ENCODE measurements around the gene HSPB2. TPM values are rescaled to one million over a fixed set of nuclear protein-coding genes. Genes with fewer than 3 reads are reported as not detected.
"Not testable (repeated sequence)": the region's sequence is repeated elsewhere in the genome, so short reads cannot be mapped to it uniquely, and the experiment has no call there.

The HSPB2 gene
- total RNA-seq, 1 donor from 2014 or later: not detected

DNA sequence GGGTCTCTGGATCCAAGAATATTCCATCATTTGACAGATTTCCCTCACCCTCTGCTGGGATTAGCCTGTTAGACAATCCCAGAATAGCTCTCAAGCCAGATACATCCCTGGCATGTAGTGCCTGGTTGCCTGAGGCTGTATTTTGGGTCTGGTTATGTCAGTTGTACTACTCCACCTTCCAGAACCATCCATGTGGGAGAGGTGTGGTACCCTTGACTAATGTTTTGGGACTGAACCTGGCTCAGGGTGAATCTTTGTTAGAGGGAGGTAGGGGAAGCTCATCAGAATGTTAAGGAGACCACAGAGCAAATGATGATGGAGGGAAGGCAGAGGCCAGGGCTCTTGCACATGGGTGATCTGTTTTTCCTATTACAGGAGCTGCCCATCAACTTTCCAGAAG, 11.4 kb downstream of the HSPB2 start:
- no peaks in the 10 kb centered on the region for H3K9me3 Mint-ChIP-seq (ENCODE audit: unreplicated experiment)
- H3K27ac Mint-ChIP-seq (ENCODE audit: unreplicated experiment): peak overlapping the region; percentile 93
- no peak for TF ChIP-seq CTCF (IDR thresholded peaks at IDR 0.05)
- no peak for DNase-seq (ENCODE audit: extremely low spot score, unreplicated experiment)
- H3K4me1 Mint-ChIP-seq (ENCODE audit: unreplicated experiment): peaks cover 40% of the 10 kb centered on the region
- H3K36me3 Mint-ChIP-seq (ENCODE audit: unreplicated experiment): no peaks in the 10 kb centered on the region
- H3K27me3 Mint-ChIP-seq (ENCODE audit: unreplicated experiment): no peaks in the 10 kb centered on the region
- no peak overlapping the region for H3K4me3 Mint-ChIP-seq (ENCODE audit: unreplicated experiment)

DNA sequence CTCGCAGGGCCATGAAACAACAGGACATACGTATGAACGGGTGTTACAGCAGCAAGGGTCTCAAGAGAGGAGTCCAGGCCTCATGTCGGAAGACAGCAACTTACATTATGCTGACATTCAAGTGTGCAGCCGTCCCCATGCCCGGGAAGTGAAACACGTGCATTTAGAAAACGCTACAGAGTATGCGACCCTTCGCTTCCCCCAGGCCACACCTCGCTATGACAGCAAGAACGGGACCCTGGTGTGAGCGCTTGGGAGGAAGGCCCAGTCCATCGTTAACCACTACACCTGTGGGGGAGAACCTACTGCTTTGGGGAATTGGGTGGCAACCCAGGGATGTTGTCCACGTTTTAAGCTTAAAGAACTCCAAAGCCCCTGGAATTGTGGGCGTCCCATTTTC, 13.4 kb downstream of the HSPB2 start:
- peaks cover 37% of the 10 kb centered on the region for H3K4me1 Mint-ChIP-seq (ENCODE audit: unreplicated experiment)
- peak overlapping the region; percentile 22 for H3K4me3 Mint-ChIP-seq (ENCODE audit: unreplicated experiment)
- no peak for DNase-seq (ENCODE audit: extremely low spot score, unreplicated experiment)
- peak overlapping the region; percentile 93 for H3K27ac Mint-ChIP-seq (ENCODE audit: unreplicated experiment)
- no peaks in the 10 kb centered on the region for H3K9me3 Mint-ChIP-seq (ENCODE audit: unreplicated experiment)
- H3K36me3 Mint-ChIP-seq (ENCODE audit: unreplicated experiment): no peaks in the 10 kb centered on the region
- H3K27me3 Mint-ChIP-seq (ENCODE audit: unreplicated experiment): no peaks in the 10 kb centered on the region
- no peak for TF ChIP-seq CTCF (IDR thresholded peaks at IDR 0.05)

DNA sequence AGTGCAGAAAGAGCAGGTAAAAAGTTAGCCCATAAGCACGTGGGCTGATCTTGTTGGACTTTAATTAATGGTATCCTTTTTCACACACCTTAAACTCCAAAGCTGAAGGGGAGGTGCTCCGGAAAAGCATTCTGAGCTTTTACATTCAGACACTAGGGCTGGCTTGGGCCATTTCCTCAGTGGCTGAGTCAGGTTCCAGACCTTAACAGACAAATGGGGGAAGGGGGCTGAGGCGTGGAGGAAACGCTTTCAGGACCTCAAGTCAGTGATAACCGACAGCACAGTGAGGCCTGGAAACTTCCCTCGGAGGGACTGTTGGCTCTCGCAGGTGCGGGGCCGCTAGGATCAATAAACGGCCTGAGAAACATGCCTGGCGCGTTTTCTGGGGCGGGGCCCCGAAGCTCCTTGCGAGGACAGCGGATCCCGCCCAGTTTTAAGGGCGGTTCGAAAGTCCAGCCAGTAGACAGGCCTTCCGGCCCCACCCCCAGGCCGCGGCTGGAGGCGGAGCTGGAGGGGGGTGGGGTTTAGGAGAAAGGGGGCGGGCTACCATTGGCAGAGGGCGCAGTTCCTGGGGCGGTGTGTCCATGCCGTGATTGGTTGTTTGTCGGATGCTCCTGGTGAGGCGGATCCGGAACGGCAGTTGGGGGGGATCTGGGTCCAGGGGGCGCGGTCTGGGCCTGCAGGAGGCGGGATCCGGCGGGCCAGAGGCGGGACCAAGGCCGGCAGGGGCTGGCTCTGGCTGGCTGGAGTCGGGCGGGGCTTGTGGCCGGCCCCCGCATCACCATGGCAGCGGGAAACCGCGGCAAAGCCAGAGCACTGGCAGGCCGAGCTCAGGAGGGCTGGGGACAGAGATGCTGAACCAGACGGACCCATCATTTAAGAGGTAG, 14.2 kb downstream of the HSPB2 start:
- H3K27me3 Mint-ChIP-seq (ENCODE audit: unreplicated experiment): no peaks in the 10 kb centered on the region
- peak; percentile 16 for TF ChIP-seq CTCF (IDR thresholded peaks at IDR 0.05)
- H3K27ac Mint-ChIP-seq (ENCODE audit: unreplicated experiment): peak overlapping the region; percentile 93
- H3K9me3 Mint-ChIP-seq (ENCODE audit: unreplicated experiment): no peaks in the 10 kb centered on the region
- H3K4me3 Mint-ChIP-seq (ENCODE audit: unreplicated experiment): peak overlapping the region; percentile 77
- H3K36me3 Mint-ChIP-seq (ENCODE audit: unreplicated experiment): no peaks in the 10 kb centered on the region
- peak; percentile 99 for DNase-seq (ENCODE audit: extremely low spot score, unreplicated experiment)
- peaks cover 34% of the 10 kb centered on the region for H3K4me1 Mint-ChIP-seq (ENCODE audit: unreplicated experiment)

- peaks cover 14% of the 10 kb centered on the region for H3K4me1 Mint-ChIP-seq (ENCODE audit: unreplicated experiment)
- no peaks in the 10 kb centered on the region for H3K27me3 Mint-ChIP-seq (ENCODE audit: unreplicated experiment)
- H3K27ac Mint-ChIP-seq (ENCODE audit: unreplicated experiment): no peak overlapping the region
- H3K9me3 Mint-ChIP-seq (ENCODE audit: unreplicated experiment): no peaks in the 10 kb centered on the region
- DNase-seq (ENCODE audit: extremely low spot score, unreplicated experiment): no peak
- no peaks in the 10 kb centered on the region for H3K36me3 Mint-ChIP-seq (ENCODE audit: unreplicated experiment)
- no peak for TF ChIP-seq CTCF (IDR thresholded peaks at IDR 0.05)
- H3K4me3 Mint-ChIP-seq (ENCODE audit: unreplicated experiment): no peak overlapping the region
Observed at GRCh38 chr11:111930472-111930871, 17.9 kb downstream of the HSPB2 start.

- Mint-ChIP-seq H3K4me3 (ENCODE audit: unreplicated experiment) (no peak overlapping the region), H3K27ac (ENCODE audit: unreplicated experiment) (no peak overlapping the region), H3K27me3 (ENCODE audit: unreplicated experiment) (no peaks in the 10 kb centered on the region), H3K36me3 (ENCODE audit: unreplicated experiment) (no peaks in the 10 kb centered on the region), H3K4me1 (ENCODE audit: unreplicated experiment) (peaks cover 17% of the 10 kb centered on the region), H3K9me3 (ENCODE audit: unreplicated experiment) (no peaks in the 10 kb centered on the region)
- TF ChIP-seq CTCF (IDR thresholded peaks at IDR 0.05): no peak
- DNase-seq (ENCODE audit: extremely low spot score, unreplicated experiment): no peak
Observed at GRCh38 chr11:111932611-111932950, 20.0 kb downstream of the HSPB2 start.

GRCh38 chr11:111933176-111933575, 20.6 kb downstream of the HSPB2 start:
- not testable (repeated sequence) for H3K27ac Mint-ChIP-seq (ENCODE audit: unreplicated experiment); H3K4me3 Mint-ChIP-seq (ENCODE audit: unreplicated experiment); DNase-seq (ENCODE audit: extremely low spot score, unreplicated experiment); H3K9me3 Mint-ChIP-seq (ENCODE audit: unreplicated experiment); H3K36me3 Mint-ChIP-seq (ENCODE audit: unreplicated experiment); H3K27me3 Mint-ChIP-seq (ENCODE audit: unreplicated experiment)
- peaks cover 23% of the 10 kb centered on the region for H3K4me1 Mint-ChIP-seq (ENCODE audit: unreplicated experiment)

All from osteocyte (in vitro differentiated cells).